OCI-LY7 (cell line): ENCODE measurements around the gene CTR9. TPM values are rescaled to one million over a fixed set of nuclear protein-coding genes. Genes with fewer than 3 reads are reported as not detected.

Experiments used
- BruUV-seq: library from RNA; stranded (reverse); fragments of 400-500 nt; replicated peaks from 2 replicates; lab custom pipeline; 2021; lab: Mats Ljungman, UMichigan
- CTCF ChIA-PET: fragments of 300-600 bp; sonication (Branson Sonifier 250); formaldehyde crosslinking; loops from one replicate; lab custom pipeline; 2022; ENCODE audit warnings: antibody characterized with exemption; ENCODE audit not compliant: unreplicated experiment; lab: Charles Lee
- POLR2A ChIA-PET: fragments of 300-600 bp; sonication (Branson Sonifier 250); formaldehyde crosslinking; loops from one replicate; lab custom pipeline; 2022; ENCODE audit warnings: antibody characterized with exemption; lab: Charles Lee
- DNase-seq: peaks from one replicate; pipeline ENCODE4 v3.0.0-alpha.2; 2015; ENCODE audit warnings: low spot score
- H2AFZ ChIP-seq: fragments of 200-600 bp; sonication (generic), shearing (Covaris generic); 2 replicates; pipeline ENCODE4 v1.6.1; 2014; ENCODE audit warnings: mild to moderate bottlenecking, antibody characterized with exemption, low read length, moderate library complexity
- H3K27ac ChIP-seq: fragments of 200-600 bp; sonication (generic); 2 replicates; pipeline ENCODE4 v1.5.1; 2014; ENCODE audit warnings: mixed run types, low read depth, mild to moderate bottlenecking, moderate library complexity, low read length, inconsistent platforms; ENCODE audit not compliant: poor library complexity, severe bottlenecking
- H3K36me3 ChIP-seq: fragments of 200-600 bp; sonication (generic); 2 replicates; pipeline ENCODE4 v1.6.1; 2014; ENCODE audit warnings: mild to moderate bottlenecking, antibody characterized with exemption, low read length, moderate library complexity, mixed read lengths; ENCODE audit not compliant: insufficient read depth
- H3K4me1 ChIP-seq: fragments of 200-600 bp; sonication (generic); 2 replicates; pipeline ENCODE4 v1.5.1; 2014; ENCODE audit warnings: mild to moderate bottlenecking, low read length; ENCODE audit not compliant: insufficient read depth, poor library complexity, severe bottlenecking
- H3K4me2 ChIP-seq: fragments of 200-600 bp; sonication (generic); 2 replicates; pipeline ENCODE4 v1.6.1; 2014; ENCODE audit warnings: mild to moderate bottlenecking, low read length
- H3K4me3 ChIP-seq: fragments of 200-600 bp; sonication (generic); 2 replicates; pipeline ENCODE4 v1.5.1; 2014; ENCODE audit warnings: mild to moderate bottlenecking, low read depth, low read length; ENCODE audit not compliant: poor library complexity, severe bottlenecking
- H3K79me2 ChIP-seq: fragments of 200-600 bp; sonication (generic); 2 replicates; pipeline ENCODE4 v1.6.1; 2016; ENCODE audit warnings: low read depth, mild to moderate bottlenecking, low read length, moderate library complexity, mixed read lengths; ENCODE audit not compliant: insufficient read depth
- H3K9me2 ChIP-seq: fragments of 200-600 bp; sonication (generic); 2 replicates; pipeline ENCODE4 v1.6.1; 2016; ENCODE audit warnings: mild to moderate bottlenecking, low read length, mixed read lengths; ENCODE audit not compliant: insufficient read depth
- H3K9me3 ChIP-seq: fragments of 200-600 bp; sonication (generic); 2 replicates; pipeline ENCODE4 v1.6.1; 2014; ENCODE audit warnings: mild to moderate bottlenecking, mixed run types, low read length, mixed read lengths
- H4K20me1 ChIP-seq: fragments of 200-600 bp; sonication (generic); 2 replicates; pipeline ENCODE4 v1.6.1; 2014; ENCODE audit warnings: mild to moderate bottlenecking, antibody characterized with exemption, low read length, moderate library complexity, mixed read lengths; ENCODE audit not compliant: insufficient read depth
- CTCF ChIP-seq: fragments of 200-600 bp; sonication (generic); conservative IDR thresholded peaks from 2 replicates; pipeline ENCODE4 v1.5.1; 2014; ENCODE audit warnings: mild to moderate bottlenecking, antibody characterized with exemption, low read length, moderate library complexity, mixed read lengths
- EZH2phosphoT487 ChIP-seq: fragments of 200-600 bp; sonication (generic); IDR thresholded peaks from 2 replicates; pipeline ENCODE4 v1.6.1; 2018; ENCODE audit warnings: low read depth, borderline replicate concordance, mild to moderate bottlenecking, mixed run types, antibody characterized with exemption, low read length, moderate library complexity, mixed read lengths
- intact Hi-C: fragments of 100-400 bp; cut with micrococcal nuclease; formaldehyde crosslinking; loops from one replicate; pipeline ENCODE4 v1.10.0; 2022; ENCODE audit not compliant: unreplicated experiment
- total RNA-seq, 2 experiments: library from RNA; depleted of rRNA in 1 of 2; stranded (reverse); fragments of >200 nt in 1 of 2; shearing (Covaris generic) in 1 of 2; gene quantifications; 2 replicates each; pipeline ENCODE4 v1.2.3, GENCODE V29; 2014 to 2022

CTR9 gene
- total RNA-seq, 2 experiments from 2014 or later: 15.3 to 29.5 TPM

- Histone ChIP-seq H2AFZ (no peak overlapping the region), H3K27ac (no peak overlapping the region), H3K9me3 (no peaks in the 10 kb centered on the region), H3K4me3 (no peak overlapping the region), H4K20me1 (no peaks in the 10 kb centered on the region), H3K36me3 (no peaks in the 10 kb centered on the region), H3K4me2 (no peak overlapping the region), H3K79me2 (no peaks in the 10 kb centered on the region), H3K9me2 (no peaks in the 10 kb centered on the region), H3K4me1 (peaks cover 4% of the 10 kb centered on the region)
- DNase-seq: no peak
- TF ChIP-seq CTCF (no peak), EZH2phosphoT487 (no peak)
- ChIA-PET CTCF (no interaction called here), POLR2A (interaction anchor here (1.1 kb wide), 1 partner anchor 329 kb away, joined by 3 read pairs; no protein-coding TSS in a partner anchor)
- intact Hi-C loops: loop anchor here (10.0 kb wide), 1 partner anchor 186 kb away; the partner anchor contains the start of gene RNF141
- BruUV-seq: no TSS peak
Measured at GRCh38 chr11:10731064-10731680, 19.9 kb upstream of the CTR9 start.

- Histone ChIP-seq H3K27ac (no peak overlapping the region), H3K4me1 (peaks cover 4% of the 10 kb centered on the region), H3K4me3 (no peak overlapping the region), H3K9me2 (no peaks in the 10 kb centered on the region), H3K9me3 (no peaks in the 10 kb centered on the region), H4K20me1 (no peaks in the 10 kb centered on the region), H3K79me2 (no peaks in the 10 kb centered on the region), H3K4me2 (peak overlapping the region; percentile 40), H3K36me3 (no peaks in the 10 kb centered on the region), H2AFZ (peak overlapping the region; percentile 45; the same call in 1 of the 2 replicates)
- ChIA-PET CTCF (interaction anchor here (0.7 kb wide), 2 partner anchors 183 to 312 kb away, joined by 3 to 7 read pairs; no protein-coding TSS in a partner anchor), POLR2A (interaction anchor here (0.6 kb wide), 1 partner anchor 57 kb away, joined by 3 read pairs; no protein-coding TSS in a partner anchor)
- peak; percentile 80 for DNase-seq
- intact Hi-C loops: loop anchor here (1.0 to 10.0 kb wide), 3 partner anchors 83 to 329 kb away; partner anchors contain the start of gene RNF141
- no peak for TF ChIP-seq EZH2phosphoT487
- peak; percentile 92 for TF ChIP-seq CTCF
- no TSS peak for BruUV-seq
Measured at GRCh38 chr11:10735481-10736475, 15.3 kb upstream of the CTR9 start.
